COLO829 (cell line): Measurements from ENCODE around the gene STK40.

ENCODE experiments used
- DNase-seq: peaks from one replicate; pipeline ENCODE4 v3.0.0; 2012; ENCODE audit warnings: low spot score

Gene STK40

GRCh38 chr1:36398370-36398977 is 12.8 kb upstream of the STK40 start:
- no peak for DNase-seq

GRCh38 chr1:36397378-36398230 is 11.9 kb upstream of the STK40 start, which contains the start of gene LSM10:
Gene LSM10 (minus strand): TSS chr1:36397908. CDS start chr1:36394129, 3,779 bp downstream.
- DNase-seq, result peak; percentile 83

DNA sequence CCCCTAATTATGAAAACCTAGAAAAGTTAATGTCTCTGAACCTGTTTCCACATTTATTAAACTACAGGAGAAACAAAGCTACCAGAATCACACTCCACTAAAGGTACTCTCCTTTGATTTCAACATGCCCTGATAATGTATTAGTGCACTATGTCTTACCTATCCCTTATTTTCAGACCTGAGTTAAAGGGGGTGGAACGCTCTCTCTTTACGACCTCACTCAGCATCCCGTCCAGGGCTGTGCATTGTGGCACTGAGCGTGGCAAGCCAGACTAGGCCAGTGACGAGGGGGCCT is 11.3 kb upstream of the STK40 start:
- no peak for DNase-seq

- DNase-seq, result no peak
Measured at GRCh38 chr1:36396359-36396758, 10.6 kb upstream of the STK40 start.

- DNase-seq, result no peak
Measured at GRCh38 chr1:36393686-36394085, 8.0 kb upstream of the STK40 start.

DNA sequence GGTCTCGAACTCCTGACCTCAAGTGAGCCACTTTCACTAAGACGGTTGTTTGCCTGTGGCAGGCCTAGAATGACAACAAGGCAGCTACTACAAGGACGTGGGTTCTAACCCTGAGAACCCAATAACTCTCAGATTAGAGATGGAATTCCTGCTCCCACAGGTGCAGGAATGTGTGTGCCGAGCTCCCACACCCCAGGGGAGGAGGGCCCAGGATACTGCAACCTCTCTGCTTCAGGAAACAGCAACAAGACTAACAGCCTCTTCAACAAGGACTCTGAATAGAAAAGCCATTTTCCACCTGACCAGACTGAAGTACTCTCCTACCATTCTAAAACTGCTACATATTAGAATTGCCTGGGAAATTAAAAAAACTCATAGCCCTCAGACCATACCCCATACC is 7.1 kb upstream of the STK40 start:
- DNase-seq, result no peak

DNA sequence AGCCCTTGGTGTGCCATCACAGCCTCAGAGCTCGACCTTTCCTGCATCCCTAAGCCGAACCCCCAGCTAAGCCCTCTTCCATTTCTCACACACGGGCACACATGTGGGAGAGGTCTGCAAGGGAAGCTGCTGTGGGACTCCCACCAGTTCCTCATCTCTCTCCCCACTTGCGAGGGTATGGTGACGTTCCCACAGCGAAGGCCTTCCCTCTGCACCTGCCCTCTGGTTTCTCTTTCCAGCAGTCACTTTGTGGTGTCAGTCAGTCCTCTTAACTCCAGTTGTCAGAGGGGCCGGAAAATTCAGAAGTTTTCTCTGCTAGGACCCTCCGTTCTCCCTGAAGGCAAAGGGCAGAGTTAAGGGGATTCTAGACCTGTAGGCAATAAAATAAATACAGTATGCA is 5.5 kb upstream of the STK40 start:
- DNase-seq, result no peak

DNA sequence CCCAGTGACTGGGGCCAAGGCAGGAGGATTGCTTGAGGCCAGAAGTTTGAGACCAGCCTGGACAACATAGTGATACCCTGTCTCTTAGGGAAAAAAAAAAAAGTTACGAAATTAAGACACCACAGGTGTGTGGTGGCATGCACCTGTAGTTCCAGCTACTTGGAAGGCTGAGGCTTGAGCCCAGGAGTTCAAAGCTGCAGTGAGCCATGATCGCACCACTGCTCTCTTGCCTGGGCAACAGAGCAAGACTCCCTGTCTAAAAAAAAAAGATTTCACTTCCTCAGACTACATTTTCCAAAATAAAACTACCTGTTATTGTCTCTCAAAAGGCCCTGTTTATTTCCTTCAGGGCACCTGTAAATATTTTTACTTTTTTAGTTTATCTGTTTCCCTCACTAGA is 4.7 kb upstream of the STK40 start:
- DNase-seq, result no peak

GRCh38 chr1:36389999-36390398 is 4.3 kb upstream of the STK40 start:
- DNase-seq, result no peak

DNA sequence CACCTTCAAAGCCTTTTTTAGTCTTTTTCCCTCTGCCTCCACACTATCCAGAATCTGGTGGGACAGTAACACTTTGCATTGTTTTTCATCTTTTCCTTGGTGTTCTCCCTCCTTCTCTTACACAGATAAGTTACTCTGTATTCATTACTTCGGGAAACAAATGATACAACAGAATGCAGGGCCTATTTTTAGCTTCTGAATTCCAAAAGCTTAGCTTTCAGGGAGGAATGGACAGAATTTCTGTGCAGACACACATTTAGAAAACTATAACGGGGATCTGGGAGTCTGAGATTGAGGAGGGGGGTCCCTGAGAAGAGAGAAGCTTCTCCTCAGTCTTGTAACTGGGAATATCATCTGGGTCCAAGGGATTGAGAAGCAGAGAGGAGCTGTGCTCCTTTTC is 3.5 kb upstream of the STK40 start:
- no peak for DNase-seq

GRCh38 chr1:36387141-36387949 is 1.6 kb upstream of the STK40 start:
- no peak for DNase-seq

DNA sequence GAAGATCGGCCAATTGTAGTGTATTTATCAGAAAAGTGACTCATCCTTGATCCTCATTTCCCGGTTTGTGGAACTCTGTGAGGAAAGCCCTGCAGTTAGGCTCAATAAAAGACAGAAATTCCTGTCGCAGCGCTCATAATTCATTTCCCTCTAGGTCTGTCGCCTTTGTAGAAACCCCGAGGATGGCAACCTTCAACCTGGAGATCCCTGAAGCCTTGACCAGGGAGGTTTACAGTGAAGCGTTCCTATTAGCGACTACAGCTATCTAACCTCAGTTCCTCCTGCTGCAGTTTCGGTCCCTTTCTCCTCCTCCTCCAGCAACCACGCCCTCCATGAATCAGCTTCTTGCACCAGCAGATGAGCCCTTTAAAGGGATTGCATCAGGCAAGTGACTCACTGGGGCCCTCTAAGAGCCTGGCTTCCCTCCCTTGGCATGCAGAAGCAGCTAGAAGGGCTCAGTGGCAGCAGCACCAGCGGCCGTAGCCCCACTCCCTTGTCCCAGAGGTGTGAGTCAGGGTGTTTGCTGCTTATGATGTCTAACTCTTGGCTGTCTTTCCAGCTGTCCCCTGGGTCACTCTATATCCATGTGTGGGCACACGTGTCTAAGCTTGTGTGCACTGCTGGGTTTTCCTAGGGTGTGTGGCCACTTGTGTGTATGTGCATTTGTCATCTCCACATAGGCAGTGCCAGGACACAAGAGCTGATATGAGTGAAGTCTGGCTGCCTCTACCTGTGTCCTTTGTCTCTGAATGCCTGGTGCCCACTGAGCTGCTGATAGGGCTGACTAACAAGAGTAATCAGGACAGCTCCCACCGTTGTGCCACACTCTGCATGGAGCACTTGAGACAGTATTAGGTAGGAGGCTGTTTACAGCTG is 779 bp upstream of the STK40 start:
- peak; percentile 97 for DNase-seq

- DNase-seq, result no peak
Measured at GRCh38 chr1:36384542-36385409, 948 bp downstream of the STK40 start.

DNA sequence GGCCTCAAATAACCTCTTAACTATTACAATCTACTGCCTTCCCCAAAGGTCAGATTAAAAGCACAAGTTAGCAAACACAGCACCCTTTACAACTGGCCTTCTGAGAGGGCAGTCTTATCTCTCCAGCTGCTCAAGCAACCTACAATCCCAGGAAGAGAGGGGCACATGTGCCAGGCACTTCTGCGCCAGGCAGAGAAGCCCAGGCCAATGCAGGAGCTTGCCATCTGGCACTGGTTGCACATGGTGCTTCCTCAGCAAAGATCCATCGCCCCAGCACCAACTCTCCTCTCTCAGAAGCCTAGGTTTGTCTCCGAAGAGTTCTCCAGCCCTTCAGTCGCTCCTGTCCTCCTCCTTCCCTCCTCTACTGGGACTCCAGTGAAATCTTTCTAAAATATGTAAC is 2.5 kb downstream of the STK40 start:
- DNase-seq, result no peak

DNA sequence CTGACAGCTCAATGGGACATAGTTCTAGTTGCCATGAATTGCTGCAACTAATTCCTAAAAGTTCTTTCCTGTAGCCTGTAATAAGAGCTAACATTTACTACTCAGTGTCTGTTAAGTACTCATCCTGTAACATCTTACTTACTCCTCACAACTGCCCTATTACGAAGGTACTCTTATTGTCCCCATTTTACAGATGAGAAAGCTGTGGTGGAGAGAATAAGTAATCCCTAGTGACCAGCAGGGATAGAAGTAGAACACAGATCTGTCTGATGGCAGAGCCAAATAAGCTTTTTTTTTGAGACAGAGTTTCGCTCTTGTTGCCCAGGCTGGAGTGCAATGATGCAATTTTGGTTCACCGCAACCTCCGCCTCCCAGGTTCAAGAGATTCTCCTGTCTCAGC is 3.1 kb downstream of the STK40 start:
- no peak for DNase-seq

DNA sequence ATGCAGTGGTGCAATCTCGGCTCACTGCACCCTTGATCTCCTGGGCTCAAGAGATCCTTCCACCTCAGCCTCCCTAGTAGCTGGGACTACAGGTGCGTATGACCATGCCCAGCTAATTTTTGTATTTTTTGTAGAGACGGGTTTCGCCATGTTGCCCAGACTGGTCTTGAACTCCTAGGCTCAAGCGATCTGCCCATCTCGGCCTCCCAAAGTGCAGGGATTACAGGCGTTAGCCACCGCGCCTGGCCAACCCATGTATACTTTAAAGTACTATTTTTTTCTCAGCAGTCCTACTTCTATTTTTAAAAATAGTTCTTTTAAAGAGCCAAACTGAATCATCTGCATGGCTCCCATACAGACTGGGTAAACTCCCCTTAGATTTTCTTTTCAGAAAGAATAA is 3.5 kb downstream of the STK40 start:
- no peak for DNase-seq

GRCh38 chr1:36381405-36381804 is 4.3 kb downstream of the STK40 start:
- no peak for DNase-seq

GRCh38 chr1:36380782-36381181 is 4.9 kb downstream of the STK40 start:
- no peak for DNase-seq

GRCh38 chr1:36380143-36380619 is 5.5 kb downstream of the STK40 start:
- DNase-seq, result no peak

- no peak for DNase-seq
Measured at GRCh38 chr1:36377791-36378492, 7.8 kb downstream of the STK40 start.
